Stimulated activated CD4-positive, alpha-beta T cell treated with anti-CD3 and anti-CD28 coated beads, Interleukin-12 subunit alpha, Interleukin-12 subunit beta, amount 100 ng/mL, for 48 hours (primary cell): ENCODE results near the gene GRM5.
"Not testable (repeated sequence)": the region's sequence is repeated elsewhere in the genome, so short reads cannot be mapped to it uniquely, and the experiment has no call there.

Source experiments
- DNase-seq, 3 donors: peaks; one replicate each; pipeline ENCODE4 v3.0.0-alpha.2; 2020; ENCODE audit warnings: low read depth in 2 of 3, low spot score in 1 of 3

Gene GRM5

DNA sequence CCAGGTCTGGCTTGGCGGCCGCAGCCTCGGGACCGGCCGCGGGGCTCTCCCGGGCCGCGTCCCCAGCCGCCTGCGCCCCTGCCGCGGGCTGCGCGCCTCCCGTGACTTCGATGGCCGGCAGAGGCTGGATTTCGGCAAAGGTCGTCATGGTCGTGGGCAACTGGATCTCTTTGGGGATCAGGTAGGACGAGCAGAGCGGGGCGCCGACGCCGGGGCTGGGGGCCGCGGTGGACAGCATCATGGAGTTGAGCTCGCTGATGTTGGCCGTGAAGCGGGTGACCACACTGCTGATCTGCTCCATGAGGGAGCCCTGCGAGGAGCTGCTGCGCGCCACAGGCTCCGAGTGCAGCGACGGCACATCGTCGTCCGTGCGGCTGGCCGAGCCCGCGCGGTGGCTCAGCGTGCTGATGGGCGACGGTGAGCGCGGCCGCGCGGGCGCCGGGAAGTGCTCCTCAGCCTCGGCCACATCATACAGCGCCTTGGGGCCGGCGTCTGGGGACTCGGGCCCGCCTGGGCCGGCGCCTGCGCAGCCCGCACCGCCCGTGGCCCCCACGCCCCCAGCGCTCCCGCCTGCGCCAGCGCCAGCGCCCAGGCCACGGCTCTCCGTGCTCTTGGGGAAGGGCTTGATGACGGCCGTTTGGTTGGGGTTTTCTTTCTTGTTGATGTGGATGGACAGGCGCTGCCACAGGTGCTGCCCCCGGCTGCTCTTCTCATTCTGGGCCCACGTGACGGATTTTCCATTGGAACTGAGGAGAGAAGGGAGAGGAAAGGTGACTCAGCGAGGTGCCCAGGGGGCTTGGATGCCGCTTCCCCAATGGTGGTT lies 556.8 kb downstream of the GRM5 start:
- DNase-seq = peak in 1 of 3 donors; percentile 17

DNA sequence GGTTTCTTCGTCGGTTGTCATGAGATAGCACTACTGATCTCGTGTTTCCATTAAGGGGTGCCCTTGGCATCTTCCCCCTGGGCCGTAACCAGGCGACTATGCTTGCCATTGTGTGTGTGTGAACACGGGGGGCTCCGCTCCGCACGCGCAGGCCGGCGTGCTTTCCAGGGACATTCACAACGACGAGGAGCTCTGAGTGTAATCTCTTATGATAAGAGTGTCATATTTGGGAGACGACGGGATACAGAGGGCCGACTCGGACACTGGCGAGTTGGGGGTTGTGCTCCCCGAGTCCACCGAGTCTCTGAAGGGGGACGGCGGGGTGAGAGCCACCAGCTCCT lies 557.4 kb downstream of the GRM5 start:
- no peak for DNase-seq

DNA sequence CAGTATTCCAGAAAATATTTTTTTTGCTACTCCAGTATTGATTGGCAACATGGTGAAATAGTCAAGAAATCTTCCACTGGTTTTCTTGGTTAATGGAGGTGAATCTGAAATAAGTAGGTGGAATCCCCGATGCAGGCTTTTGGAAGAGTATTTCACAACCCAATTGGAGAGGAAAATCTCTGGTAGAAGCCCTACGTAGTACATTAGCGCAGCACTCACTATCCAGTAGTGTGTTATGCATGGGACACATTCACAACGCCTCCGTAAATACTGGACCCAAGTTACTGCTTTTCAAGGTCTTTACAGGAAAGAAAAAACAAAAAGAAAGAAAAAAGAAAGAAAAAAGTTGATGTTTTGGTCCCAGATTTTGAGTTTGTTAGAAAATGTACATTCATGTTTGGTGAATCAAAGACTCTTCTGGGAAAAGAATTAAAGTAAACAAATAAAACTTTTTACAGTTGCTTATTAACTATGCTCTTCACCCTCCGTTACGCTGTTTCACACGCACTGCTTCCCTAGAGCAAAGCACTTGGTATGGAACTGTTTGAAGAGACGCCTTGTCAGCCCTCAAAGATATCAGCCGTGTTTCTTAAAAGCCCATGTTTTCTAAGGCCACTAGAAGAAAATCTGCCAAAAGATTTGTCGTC lies 557.9 kb downstream of the GRM5 start:
- DNase-seq = no peak

DNA sequence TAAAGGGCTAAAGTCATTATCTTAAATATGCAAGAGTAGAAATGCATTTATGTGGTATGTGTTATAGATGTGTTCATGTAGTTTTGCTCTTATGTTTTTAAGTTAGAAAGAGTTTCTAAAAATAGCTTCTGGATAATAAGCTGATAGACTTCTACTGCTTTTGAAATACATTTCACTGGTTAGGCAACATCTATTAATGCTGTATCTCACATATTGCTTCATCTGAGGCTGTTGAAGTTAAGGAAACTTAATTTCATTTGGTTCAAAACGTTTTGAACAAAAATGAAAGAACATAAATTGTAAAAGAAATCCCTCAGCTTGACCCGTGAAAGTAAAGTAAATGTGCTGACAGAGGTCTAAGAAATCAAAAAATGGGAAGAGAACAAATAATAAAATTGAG lies 564.2 kb downstream of the GRM5 start:
- no peak for DNase-seq

DNA sequence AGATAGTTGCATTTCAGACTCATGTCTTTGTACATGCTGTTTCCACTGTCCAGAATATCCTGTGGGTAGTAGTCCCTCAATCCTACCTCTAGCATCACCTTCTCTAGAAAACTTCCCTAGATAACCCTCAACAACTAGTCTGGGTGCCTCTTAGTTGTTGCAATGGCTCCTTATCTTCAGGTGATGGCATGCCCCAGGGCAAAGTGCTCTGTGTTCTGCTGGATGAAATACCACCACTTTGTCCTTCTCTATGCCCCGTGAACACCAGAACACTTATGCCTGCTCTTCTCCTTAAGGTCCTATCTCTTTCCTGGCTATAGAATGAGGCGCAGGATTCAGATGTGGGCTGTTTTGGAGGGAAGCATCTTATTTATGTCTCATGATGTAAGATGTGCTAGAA lies 569.9 kb downstream of the GRM5 start:
- DNase-seq = no peak

DNA sequence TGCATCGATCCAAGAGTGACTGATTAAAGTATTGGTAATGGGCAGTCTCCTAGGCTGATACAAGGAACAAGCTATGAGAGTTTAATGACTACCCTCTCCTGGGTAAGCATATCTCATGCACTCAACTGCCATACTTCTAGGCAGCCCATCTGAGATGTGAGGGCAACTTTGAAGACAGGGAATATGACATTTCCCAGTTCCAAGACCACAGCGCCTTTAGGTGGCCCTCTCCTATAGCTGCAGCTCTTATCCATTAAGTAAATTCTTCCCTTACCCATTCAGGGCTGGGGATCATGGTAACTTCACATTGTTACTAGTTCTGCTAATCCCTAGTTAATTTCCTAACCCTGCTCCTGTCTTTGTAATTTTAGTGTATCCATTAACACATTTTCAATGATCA lies 570.9 kb downstream of the GRM5 start:
- DNase-seq = no peak

DNA sequence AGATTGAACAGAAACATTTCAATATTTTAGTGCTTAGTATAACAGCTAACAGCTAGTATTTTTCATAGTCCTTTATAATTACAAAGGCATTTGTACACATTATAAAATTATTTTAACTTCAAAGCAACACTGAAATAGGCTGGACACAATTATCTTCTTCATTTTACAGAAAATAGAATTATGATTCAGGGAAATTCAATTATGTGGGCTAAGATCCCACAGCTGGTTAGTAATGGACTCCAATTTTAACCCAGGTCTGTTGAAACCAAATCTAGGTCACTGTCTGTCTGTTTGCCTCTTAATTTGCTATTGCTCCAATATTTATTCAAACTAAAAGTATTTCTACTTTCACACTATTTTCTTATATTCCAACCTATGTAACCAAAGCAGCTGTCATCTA lies 574.1 kb downstream of the GRM5 start:
- no peak for DNase-seq

DNA sequence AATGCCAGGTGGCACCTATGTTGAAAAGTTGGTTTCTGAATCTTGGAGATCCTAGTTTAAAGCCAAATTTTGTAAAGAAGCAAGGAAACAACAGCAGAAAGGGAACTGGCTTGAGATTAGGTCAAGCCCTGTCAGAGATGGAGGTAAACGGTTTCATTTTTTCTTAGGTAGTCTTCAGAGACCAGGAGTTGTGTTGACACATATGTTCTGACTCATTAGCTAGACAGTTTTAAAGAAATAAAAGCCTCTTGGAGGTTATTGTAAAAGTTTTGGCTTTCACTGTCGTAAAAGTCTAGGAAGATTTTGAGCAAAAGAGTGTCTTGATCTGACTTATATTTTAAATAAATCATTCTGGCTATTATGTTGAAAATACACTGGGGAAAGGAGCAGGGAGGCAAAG lies 576.8 kb downstream of the GRM5 start:
- no peak for DNase-seq

DNA sequence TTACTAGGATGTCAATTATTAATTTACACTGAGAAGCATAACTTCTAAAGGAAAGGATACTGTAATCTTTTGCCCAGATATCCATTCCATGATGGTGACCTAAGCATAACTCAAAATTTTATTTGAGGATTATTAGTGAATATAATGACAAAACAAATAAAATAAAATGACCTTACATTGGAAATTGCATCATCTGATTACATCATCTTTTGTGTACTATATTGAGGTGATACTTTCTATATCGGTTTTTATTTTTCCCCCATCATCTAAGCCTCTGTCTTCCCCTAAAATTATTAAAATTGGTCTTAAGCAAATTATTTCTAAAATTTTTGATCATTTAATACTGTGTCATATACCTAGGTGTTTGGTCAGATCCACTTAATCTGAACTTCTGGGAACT lies 578.1 kb downstream of the GRM5 start:
- DNase-seq = no peak

DNA sequence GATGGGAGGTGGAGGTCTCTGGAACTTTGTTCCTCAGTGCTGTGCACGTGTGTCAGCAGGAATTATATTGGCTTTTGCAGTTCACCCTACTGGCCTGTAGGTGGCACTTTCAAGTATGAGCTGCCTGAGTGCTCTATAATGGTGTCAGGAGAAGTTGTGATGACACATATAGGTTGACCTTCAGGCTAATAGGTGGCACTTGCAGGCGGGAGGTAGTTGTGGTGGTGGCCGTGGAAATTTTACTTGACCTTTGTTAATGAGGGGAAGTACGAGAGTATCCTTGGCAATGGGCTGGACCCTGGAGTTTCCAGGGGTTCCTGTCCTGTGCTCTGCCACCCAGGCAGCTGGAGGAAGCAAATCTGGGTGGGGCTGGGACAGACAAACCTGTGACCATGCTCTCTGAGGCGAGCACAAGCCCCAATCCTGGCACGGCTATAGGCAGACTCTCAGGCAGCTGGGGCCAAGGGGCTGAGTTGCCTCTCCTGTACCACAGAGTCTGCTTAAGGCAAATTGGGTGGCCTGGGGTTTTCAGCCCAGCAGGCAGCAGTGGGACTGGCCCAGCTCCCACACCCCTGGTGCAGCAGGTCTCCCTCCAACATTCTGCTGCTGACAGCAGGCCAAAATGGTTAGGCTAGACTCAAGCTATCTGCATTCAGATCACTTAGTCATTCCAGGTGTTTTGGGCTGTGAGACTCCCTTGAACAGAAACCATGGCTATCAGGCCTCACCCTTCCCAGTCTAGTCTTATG lies 580.7 kb downstream of the GRM5 start:
- peak in 2 of 3 donors; percentile 20 to 44 for DNase-seq

DNA sequence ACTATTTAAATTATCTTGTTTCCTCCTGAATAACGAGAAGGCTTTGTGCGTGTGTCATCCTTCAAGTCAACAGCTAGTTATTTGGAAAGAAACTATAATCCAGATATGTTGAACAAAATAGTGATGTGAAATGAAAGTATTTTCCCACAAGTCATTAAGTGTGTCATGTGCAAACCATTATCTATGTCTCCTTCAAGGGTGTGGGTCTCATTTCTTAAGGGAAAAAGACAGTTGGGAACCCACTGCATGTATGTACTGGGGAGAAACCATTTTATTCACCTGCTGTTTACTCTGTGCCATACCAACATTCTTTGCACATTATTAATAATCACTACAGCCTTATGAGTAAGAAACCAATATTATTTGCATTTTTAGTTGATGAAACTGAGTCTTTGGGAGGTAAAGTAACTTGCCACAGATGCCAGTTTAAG lies 582.9 kb downstream of the GRM5 start:
- DNase-seq = no peak

DNA sequence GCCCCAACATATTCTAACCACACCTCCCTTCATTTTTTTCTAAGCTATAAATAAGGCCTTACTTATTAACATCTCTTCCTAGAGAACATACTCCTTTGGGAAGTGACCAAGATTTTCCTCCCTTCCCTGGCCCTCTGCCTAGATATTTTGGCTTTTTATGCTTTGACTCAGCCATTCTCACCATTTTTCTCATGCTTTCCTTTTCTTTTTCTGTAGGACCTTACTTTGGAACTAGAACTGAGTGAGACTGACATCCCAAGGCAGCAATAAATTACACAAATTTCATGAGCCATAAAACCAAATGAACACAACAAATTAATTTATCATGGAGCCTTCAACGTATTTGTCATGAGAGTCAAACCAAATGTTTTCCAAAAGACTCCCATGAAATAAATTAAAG lies 585.6 kb downstream of the GRM5 start:
- no peak for DNase-seq

DNA sequence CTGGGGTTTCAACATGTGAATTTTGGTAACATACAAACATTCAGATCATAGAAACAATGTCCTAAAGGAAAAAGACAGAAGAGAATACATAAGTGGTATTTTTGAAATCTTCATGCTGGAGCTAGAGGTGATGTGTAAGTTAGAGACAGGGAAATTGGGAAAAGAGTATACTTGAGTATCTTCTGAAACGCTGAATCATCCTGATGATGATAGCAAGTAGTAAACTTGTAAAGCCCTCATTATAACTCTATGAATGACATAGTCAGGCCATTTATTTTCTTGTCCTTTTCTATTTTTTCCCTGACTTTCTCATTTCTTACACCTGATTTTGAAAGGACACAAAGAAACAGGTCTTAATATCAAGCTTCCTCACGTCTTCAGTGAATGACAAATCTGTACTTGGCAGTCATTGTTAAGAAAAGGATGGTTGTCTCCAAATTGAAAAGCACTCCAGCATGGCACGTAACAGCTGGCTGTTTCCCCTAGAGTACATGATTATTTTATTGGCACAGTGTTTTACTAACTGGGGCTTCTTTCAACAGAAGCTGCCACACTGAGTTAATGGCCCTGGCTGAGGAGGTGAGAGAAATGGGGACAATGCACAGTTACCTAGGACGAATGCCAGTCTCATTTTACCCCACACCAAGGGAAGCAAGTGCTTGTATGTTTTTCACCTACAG lies 587.5 kb downstream of the GRM5 start:
- DNase-seq = no peak

DNA sequence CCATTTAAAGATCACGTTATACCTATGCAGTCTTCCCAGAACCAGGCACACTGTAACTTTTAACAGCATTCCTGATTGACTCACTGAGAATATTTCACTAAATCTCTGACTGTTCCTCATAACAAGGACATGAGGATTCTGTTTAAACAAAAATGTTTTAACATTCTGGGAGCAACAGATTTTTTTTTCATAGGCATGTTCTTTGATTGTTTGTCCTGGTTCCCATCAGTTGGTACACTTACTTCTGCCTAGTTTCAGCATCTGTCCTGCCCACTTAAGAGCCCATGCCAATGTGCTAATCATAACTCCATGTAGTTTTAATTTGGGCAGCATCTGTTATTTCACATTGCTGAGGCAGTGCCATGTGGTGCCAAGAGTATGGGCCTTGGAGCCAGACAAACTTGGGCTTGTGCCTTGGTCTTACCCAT lies 589.8 kb downstream of the GRM5 start:
- DNase-seq = no peak

DNA sequence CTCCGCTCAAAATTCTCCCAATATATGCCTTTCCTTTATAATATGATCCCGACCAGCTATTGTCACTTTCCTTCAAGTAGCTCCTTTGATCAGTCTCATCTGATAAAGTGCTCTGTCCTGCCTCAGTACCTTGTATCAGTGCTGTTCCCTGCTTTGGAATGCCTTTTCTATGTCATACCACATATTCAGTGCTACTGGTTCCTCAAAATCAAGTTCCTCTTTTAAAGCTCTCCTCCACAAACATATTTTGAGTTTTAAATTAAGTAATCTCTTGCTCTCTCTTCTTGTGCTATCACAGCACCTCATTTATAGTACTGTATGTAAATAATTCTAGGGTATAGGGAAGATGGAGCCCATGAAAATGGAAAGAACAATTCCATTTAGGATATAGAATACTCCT lies 591.1 kb downstream of the GRM5 start:
- no peak for DNase-seq

DNA sequence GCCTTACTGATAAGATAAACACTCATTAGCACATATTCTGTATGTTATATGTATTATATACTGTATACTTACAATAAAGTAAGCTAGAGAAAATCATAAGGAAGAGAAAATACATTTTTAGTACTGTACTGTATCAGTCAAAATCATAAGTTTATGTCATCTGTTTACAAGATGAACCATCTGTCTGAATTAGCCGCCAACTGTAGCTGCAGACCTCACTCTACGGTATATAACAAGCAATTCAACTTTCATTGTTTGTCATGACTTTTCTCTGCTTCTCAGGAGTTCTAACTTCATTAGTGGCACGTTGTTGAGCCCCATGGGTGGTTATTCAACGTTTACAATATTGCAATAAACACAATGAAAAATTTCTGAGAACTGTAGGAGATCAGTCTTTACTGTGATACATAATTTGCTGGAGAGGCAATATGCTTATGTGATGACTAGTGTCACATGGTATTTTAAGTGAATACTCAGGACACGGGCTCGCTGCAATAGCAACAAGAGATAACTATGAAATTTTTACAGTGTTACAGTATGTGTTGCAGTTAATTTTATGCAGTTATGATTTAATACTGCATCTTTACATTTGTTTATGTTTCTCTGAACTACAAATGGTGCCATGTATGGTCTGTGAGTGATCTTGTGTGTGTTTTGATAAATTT lies 596.1 kb downstream of the GRM5 start:
- no peak for DNase-seq

DNA sequence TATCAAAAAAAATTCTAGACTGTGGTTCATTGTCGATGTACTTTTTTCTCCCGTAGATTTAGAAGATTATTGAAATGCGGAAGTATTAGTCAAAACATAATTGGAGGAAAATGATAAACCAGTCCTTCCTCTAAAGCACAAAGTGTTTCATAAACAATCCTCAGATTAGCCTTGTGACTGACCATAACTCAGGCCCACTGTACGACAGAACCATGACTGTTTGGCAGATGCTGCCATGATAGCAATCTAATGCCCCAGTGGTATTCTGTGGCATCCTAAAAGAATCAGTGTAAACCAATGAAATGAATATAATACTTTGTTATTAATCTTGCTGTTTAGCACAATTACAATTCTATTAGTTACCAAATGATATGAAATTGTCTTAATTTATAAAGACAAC lies 601.3 kb downstream of the GRM5 start:
- no peak for DNase-seq

DNA sequence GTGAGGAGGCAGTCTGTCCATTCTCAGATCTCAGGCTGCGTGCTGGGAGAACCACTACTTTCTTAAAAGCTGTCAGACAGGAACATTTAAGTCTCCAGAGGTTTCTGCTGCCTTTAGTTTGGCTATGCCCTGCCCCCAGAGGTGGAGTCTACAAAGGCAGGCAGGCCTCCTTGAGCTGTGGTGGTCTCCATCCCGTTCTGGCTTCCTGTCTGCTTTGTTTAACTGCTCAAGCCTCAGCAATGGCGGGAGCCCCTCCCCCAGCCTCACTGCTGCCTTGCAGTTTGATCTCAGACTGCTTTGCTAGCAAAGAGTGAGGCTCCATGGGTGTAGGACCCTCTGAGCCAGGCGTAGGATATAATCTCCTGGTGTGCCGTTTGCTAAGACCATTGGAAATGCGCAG lies 602.5 kb downstream of the GRM5 start:
- DNase-seq = not testable (repeated sequence)

DNA sequence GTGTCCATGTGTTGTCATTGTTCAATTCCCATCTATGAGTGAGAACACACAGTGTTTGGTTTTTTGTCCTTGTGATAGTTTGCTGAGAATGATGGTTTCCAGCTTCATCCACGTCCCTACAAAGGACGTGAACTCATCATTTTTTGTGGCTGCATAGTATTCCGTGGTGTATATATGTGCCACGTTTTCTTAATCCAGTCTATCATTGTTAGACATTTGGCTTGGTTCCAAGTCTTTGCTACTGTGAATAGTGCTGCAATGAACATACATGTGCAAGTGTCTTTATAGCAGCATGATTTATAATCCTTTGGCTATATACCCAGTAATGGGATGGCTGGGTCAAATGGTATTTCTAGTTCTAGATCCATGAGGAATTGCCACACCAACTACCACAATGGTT lies 607.7 kb downstream of the GRM5 start:
- DNase-seq = not testable (repeated sequence)

DNA sequence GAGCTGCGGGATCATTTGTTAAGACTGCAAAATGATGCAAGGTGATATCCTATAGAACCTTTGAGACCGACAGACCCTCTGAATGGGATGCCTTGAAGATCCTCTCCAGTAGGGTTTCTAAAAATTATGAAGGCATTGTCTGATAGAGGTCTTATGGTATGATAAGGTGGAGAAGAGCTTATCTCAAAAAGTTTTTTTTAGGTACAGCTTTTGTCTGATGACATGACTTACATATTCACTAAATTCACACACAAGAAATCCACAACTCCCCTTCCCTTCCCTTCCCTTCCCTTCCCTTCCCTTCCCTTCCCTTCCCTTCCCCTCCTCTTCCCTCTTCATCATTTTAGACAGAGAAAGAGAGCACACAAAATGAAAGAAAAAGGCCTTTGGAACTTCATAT lies 609.8 kb downstream of the GRM5 start:
- DNase-seq = no peak

DNA sequence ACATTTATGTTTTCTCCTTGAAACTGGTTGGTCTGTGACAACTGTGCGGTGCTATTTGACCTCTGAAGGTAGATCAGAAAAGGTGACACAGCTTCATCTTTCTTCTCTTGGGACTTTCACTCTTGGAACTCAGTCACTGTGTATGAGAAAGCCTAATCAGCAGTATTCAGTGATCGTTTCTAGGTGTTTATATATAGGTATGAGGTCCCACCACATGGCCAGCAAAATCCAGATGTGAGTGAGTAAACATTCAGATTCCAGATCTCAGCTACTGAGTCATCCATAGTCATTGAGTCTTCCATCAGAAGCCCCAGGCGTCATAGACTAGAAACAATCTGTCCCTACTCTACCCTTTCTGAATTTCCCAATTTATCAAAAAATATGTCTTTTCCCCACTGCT lies 610.9 kb downstream of the GRM5 start:
- DNase-seq = no peak
